HG03442 (cell line): ENCODE measurements around the gene ADGRD1.
"Not testable (repeated sequence)": the region's sequence is repeated elsewhere in the genome, so short reads cannot be mapped to it uniquely, and the experiment has no call there.

Source experiments
- ATAC-seq: cut with Tn5 transposase; IDR thresholded peaks from one replicate; pipeline ENCODE4 v1.9.1; 2021; ENCODE audit warnings: mild to moderate bottlenecking, moderate library complexity; ENCODE audit not compliant: unreplicated experiment

Gene ADGRD1

DNA sequence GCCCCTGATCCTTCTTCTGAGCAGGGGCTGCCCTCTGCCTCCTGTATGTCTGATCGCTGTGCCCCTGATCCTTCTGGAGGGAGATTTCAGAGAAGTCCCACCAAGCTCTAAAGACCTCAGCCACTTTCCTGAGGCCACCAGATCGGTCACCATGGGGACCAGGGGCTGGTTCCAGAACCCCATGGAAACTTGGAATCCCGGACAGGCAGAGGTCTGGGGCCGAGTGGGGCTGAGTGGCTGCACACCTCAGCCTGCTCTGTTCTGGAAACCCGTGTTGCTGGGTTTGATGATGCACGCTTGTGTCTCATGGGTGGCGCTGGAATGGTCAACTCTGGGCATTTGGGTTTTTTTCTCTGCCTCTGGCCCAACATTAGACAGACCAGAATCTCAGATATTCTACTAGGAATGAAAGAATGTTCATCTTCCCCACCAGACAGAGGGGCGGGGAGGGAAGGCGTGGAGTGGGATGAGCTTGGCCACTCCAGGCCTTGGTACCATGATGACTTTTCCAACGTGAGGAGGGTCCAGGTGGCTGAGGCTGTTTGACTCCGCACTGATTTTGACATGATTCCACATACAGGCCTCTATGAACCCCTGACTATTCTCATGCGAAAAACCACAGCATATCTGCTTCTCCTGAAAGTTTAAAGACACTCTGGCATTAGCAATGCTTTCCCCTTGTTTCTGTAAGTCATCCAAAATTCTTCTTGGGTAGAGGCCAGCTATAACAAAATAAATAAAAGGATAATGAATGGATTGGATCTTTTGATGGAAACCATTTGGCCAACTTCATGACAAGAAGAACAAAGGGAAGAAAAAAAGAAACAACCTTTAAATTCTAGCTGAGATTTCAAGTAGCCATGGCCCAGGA, 114.5 kb downstream of the ADGRD1 start:
- ATAC-seq: no peak

DNA sequence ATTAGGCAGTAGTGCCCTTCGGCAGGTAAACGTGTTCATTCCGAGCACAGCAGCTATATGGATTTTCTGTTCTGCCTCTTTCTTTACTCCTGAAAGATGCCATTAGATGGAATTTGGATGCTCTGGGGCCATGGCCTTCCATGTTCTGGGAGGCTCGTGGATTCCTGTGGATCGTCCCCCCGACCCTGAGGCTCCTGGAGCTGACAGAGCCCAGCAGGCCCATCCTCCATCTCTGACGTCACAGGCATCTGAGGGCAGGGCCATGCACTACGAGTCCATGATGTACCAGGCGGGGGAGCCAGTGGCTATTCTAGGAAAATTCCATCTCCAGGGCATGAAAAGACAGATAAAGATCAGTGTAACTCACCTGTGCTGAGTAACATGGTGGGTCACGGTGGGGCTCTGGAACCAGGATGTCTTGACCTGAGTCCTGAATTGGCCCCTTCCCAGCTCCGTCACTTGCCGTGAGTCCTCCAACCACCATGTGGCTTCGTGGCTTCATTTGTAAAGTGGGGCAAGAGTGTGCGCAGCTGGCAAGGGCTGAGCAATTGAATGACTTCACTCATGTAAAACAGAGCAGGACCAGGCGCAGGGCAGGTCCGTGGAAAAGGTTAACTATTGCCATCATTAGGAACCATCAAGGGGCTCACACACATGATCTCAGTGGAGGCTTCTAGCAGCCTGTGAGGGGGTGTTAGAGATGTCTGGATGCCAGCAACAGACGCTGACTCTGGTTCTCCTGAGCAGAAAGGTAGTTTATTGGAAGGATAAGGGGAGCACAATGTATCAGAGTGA, 115.4 kb downstream of the ADGRD1 start:
- ATAC-seq: not testable (repeated sequence)

DNA sequence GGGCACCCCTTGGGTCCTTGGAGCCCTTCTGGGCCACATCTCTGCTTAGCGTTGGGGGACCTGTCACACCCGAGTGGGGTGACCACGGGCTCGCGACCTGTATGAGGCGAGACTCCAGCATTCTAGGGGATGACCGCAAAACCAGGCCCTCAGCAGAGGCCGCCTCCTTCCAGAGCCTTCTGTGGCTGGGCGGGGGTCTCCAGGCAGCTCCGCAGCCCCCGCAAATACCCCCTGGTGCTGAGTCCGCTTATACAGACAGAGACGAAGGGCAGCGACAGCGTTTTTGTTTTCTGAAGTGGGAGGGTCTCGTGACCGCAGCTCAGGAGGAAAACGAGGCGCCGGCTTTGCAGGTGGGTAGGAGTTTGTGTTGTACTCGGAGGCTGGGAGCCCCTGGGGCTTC, 116.4 kb downstream of the ADGRD1 start:
- not testable (repeated sequence) for ATAC-seq

DNA sequence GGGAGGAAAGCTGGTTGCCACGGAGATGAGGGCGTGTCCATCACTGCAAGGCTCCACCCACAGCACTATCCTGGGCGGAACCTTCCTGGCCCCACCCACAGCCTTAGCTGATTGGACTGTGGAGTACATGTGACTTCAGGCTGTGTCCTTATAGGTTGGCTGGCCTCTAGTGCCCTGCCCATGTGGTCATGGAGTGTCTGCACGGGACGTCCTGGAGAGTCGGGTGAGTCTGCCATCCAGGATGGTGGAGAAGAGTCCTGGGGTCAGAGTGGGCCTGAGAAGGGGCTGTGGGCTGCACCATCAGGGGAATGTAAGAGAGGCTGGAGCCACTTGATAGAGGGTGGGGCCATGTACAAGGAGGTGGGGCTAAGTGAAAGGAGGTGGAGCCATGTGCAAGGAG, 117.0 kb downstream of the ADGRD1 start:
- not testable (repeated sequence) for ATAC-seq

DNA sequence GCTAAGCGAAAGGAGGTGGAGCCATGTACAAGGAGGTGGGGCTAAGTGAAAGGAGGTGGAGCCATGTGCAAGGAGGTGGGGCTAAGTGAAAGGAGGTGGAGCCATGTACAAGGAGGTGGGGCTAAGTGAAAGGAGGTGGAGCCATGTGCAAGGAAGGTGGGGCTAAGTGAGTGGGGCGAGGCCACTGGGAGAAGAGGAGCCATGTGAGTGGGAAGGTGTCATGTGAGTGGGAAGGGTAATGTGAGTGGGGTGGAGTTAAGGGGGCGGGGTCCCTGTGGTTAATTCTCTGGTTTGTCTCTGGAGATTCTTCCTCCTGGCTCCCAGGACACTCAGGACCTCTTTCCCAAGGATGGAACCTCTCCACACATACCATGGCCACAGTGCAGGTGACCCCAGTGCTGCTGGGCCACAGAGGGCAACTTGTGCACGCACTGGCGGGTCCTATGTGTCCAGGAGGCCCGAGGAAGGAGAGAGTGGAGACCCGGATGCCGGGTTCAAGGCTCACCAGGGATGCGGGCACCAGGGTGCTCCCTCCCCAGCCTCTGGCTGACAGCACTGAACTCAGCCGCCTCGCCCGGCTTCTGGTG, 117.6 kb downstream of the ADGRD1 start:
- not testable (repeated sequence) for ATAC-seq

DNA sequence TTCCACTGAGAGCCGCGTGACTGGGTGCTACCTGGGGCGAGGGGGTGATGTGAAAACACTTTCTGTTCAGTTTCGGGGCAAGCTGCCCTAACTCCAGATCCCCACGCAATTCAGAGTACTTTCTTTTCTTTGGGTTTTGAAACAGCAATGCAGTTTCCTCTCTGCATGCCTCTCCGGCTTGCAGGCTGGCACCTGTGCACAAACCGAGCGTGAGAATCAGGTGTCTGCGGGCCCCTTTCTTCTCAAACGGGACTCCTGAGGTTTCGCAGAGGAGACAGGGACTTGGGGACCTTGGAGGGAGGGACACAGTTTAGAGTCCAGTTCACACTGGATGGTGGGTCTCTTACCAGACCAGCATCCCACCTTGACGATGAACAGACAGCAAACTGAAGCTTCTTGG, 118.2 kb downstream of the ADGRD1 start:
- ATAC-seq: not testable (repeated sequence)

DNA sequence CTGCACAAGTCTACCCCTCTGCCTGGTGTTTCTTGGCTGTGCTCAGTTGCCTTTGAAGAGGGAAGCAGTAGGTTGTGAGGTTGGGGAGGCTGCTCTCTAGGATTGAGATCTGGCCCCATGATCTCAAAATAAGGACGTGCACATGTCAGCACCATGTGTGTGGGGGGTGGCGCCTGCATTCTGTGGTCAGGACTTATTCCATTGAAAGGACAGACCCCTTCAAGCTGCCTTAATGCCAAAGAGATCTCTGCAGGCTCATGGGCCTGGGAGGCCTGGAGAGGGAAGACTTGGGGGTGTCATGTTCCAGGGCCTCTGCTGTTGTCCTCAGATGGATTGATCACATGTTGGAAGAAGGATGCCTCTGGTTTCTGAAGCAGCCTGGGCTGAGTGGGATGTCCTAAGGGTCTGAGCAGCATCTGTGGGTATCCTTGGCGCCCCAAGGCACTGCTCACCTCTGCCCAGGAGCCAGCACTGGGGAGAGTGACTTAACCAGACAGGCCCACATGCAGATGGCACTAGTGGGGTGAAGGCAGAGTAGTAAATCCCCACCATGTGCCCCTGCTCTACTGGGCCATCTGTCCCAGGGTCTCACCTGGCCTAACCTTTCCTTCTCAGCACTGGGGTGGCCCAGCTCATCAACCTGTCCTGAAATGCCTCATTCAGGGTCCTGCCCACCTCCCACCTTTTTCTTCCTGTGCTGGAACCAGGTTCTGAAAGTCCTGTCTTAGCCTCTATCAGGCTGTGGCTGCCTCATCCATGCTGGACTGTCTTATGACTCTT, 118.9 kb downstream of the ADGRD1 start:
- ATAC-seq: no peak

DNA sequence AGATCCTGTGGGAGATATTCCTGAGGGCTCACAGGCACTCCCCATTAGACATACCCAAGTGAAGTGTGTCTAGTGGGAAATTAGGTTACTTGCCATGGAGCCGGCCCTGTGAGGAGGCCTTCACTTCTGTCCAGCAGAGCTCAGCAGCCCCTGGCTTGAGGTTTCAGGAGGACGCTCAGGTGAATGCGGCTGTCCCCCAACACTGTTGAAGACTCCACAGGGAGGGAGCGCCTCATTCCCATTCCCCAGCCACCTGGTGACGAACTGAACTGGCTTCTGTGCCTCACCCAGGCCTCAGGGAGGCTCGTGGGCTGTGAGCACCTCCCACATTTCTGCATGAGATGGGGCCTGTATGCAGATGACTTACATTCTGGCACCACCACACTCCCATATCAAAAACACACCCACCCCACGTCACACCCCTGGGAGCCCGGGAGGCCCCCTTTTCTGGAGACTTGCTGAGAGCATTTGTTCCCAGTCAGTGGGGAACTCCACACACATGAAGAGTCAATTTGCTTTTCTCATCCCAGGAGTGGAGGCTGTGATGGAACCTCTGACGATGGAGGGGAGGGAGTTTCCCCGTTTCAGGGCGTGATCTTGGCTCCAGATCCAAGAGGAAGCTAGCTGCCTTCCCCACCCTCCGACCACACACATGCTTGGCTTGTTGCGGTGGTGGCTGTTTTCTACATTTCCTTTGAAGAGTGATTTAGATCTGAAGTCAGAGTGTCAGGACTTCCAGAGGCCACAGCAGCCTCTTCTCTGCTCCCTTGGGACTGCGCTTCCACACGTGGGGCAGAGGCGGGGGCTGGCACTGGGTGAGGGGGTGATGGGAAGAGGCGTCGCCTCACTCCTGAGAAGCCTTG, 120.7 kb downstream of the ADGRD1 start:
- ATAC-seq: no peak

DNA sequence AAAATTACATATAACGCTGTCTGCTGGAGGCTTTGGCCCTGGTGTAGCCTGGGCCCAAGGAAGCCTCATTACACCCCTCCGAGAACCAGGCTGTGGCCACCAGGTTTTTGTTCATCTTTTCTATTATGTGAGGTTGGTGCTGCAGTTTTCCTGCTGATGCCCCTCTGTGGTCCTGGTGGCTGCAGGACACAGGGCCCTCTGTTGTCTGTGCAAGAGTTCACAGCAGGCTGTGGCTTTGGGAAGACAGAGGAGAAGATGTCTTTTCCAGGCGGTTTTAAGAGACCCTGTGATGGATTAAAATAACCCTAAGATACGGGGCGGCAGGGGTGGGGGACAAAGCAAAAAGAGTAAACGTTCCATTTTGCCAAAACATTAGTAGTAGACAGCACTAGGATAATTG, 121.5 kb downstream of the ADGRD1 start:
- no peak for ATAC-seq

DNA sequence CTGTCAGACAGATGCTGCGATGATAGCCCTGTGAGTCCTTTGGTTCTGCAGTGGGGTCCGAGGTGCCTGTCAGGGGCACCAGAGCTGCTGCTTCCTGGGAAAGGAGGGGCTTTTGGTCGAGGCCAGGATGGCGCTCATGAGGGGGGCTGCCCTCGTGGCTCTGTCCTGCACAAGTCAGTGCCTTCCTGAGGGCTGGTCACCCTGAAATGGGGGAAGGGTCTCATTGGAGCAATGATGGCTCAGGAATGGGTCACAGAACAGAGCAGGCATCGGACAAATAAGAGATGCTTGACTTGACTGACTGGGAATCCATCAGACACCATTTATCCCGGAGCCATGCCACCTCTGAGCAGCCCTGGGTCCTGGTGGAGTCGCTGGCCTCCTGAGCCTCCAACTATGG, 121.9 kb downstream of the ADGRD1 start:
- ATAC-seq: no peak

DNA sequence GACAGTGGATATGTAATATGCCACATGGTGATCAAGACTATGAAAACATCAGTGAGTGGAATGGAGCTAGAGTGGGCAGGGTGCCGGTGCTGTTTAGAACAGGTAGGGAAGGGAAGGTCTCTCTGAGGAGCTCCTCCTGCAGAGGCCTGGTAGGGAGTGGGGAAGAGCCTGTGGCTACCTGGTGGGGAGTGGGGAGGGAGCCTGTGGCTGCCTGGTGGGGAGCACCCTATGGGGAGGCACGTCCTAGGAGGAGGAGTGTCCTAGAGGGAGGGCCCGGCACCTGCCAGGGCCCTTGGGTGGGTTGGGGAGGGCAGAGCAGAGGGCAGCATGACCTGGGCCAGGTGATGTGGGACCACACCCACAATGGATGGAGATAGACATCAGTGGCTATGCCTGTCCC, 122.6 kb downstream of the ADGRD1 start:
- ATAC-seq: no peak

DNA sequence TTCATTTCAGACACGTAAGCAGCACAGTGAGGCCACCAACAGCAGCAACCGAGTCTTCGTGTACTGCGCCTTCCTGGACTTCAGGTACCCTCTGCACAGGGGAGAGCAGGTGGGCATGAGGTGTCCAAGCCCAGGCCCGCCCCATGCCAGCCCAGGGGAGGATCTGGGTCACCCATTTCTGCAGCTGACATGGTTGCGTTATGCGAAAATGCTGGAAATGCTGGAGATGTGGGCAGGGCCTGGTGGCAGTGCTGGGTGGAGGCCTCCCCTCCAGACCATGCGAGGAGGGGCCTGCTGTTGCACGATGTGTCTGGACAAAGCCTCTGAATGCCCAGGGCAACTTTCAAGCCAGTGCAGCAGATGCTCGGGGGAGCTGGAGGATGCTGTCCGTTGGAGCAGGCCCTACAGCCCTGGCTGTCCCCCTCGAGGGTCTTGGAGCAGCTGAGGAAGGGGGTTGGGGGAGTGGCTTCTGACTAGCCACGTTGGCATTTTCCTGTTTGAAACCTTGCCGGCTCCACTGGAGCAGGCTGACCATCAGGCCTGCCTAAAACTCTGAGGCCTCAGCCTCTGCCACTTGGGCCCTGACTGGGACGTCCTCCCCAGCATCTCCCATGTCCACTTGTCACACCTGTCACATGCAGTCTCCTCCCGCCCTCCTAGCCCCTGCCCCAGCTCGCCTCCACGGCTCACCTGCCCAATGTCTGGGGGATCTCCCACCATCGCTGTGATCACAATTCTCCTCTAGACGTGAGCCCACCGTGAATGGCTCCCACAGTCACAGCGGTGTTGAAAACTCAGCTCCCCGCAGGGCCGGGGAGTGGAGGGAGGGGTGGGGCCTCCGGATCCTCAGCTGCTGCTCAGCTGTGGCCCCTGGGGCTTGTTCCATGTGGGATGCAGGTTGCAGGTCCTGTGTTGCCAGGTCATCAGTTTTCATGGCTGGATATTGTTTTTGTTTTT, 123.4 kb downstream of the ADGRD1 start:
- no peak for ATAC-seq

DNA sequence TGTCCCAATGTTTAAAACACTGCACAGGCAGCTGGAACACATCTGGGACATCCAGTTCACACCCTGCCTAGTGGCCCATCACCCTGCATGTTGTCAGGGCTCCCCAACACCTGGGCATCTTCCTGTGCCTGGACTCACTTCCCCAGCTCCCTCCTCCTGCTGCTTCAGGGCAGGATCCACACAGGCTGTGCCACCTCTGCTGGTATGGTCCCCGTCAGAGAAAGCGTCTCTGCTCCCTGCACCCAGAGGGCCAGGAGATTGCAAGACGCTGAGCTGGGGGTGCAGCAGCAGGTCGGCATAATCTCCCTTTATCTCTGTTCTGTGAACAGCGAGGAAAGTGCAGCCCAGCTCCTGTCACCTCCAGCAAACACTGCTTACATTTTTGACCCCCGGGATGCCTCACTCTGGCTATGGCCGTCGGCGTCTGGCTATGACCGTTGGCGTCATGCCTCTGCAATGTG, 124.3 kb downstream of the ADGRD1 start:
- ATAC-seq: no peak

DNA sequence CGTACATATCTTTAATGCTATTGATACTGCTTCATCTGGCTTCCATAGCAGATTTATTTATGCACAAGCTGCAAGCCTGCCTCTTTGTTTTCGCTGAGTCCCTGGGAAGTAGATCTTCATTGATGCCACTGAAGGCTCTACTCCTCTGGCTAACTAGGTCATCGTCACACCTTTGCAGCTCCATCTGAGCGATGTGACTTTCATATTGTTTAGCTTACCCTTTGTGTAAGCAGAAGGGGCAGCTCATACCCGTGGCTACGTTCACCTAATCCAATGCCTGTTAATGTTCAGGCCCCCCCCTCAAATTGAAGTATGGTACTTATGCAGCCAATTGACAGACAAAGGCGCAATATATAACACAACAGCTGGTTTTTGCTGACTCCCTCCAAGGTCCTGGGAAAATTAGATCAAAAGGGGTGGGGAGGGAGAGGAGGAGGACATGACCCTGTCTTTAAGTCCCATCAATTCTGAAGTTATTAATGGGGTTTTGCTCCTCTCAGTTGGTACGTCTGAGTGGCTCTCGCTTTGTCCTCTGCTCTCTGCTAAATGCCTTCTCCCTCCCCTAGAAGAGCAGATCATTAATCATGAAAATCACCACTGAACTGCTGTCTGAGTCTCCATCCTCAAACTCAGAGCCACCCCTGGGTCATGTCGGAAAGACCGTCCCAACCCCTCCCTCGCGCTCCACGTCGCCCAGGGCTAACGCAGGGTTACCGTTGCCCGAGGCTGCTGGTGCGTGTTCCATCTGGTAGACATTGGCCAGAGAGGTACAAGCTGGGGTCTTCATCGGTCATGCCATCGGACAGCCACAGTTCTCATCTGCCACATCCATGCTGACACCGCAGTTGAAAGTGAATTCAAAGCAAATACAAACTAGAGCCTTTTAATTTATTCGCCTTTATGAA, 128.8 kb downstream of the ADGRD1 start:
- ATAC-seq: no peak

DNA sequence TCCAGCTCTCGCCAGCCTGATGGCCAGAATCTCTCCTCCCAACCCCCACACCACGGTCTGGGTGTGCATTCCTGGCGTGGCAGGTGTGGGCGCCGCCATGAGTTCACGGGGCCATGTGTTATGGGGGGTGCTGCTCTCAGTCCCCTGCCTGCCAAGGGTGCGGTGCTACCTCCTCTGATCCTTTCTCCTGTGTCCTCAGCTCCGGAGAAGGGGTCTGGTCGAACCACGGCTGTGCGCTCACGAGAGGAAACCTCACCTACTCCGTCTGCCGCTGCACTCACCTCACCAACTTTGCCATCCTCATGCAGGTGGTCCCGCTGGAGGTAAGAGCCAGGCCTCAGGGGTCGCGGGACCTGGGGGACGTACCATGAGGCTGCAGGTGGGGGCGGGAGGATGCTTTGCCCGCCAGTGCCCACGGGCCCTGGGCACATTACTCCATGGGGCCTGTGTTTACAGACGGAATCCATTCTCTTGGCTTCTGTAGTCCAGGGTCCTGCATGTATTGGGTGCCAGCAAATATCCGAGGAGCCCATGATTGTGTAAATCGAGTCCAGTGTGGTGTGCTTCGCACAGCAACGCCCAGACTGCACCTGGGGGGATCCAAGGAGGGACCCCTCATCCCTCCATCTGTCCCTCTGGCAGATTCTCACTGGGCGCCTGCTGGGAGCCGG, 130.8 kb downstream of the ADGRD1 start:
- no peak for ATAC-seq

DNA sequence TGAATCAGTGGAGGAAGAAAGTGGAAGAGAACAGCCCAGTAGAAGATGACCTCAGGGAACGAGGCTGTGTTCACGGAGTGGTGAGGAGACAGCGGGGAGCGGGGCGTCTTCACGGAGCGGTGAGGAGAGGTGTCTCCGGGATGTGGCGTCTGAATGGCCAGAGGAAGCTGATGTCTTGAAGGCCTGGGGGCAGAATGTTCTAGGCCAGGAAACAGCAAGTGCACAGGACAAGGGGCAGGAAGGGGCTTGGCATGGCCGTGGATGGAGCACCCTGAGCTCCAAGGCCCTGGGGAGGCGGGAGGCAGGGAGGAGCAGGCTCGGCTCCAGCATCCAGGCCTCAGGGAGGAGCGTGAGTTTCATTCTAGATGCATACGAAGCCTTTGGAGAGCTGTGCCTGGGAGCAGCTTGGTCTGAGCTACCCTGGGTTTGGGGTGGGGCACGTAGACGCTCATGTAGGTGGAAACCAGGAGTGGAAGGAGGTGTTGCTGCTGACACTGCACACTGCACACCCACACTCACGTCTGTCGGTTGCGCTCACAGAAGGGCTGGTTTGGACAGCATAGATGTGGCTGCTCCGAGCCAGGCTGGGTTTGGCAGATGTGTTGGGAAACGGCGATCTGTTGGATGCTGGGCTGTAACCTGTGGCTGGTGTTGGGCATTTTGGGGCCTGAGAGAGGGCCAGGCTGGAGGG, 131.6 kb downstream of the ADGRD1 start:
- no peak for ATAC-seq
